GM23338 (cell line): ENCODE results near the gene IGSF22.
A peak's percentile ranks its signal among the peaks of the same experiment; 100 is the strongest.

Experiments
- CREB1 ChIP-seq: fragments of 250-450 bp; sonication (Bioruptor Pico); IDR thresholded peaks from 2 replicates; pipeline ENCODE4 v1.5.0; 2020; ENCODE audit warnings: low read depth, mild to moderate bottlenecking, moderate library complexity
- CTCF ChIP-seq, 2 experiments: fragments of 200-600 bp in 1 of 2; sonication (generic) in 1 of 2; conservative IDR thresholded peaks; 2 replicates each; pipeline versions ENCODE4 v1.5.1 to v1.6.1; 2016 to 2017; ENCODE audit warnings: antibody characterized with exemption in 2 of 2, low read depth in 2 of 2, mild to moderate bottlenecking in 2 of 2, moderate library complexity in 1 of 2
- EZH2 ChIP-seq: fragments of 200-600 bp; sonication (generic); IDR thresholded peaks from one replicate; pipeline ENCODE4 v1.8.0; 2017; ENCODE audit warnings: antibody characterized with exemption, mild to moderate bottlenecking, low read depth; ENCODE audit not compliant: unreplicated experiment
- EZH2phosphoT487 ChIP-seq: fragments of 200-600 bp; sonication (generic); IDR thresholded peaks from one replicate; pipeline ENCODE4 v1.8.1; 2018; ENCODE audit warnings: antibody characterized with exemption; ENCODE audit not compliant: unreplicated experiment
- JUNB ChIP-seq: IDR thresholded peaks from one replicate; pipeline ENCODE4 v1.6.1; 2016; ENCODE audit warnings: antibody characterized with exemption; ENCODE audit not compliant: unreplicated experiment
- POLR2AphosphoS5 ChIP-seq: IDR thresholded peaks from 2 replicates; pipeline ENCODE4 v1.6.1; 2016; ENCODE audit warnings: antibody characterized with exemption, low read depth
- STAT1 ChIP-seq: IDR thresholded peaks from one replicate; pipeline ENCODE4 v1.6.1; 2016; ENCODE audit warnings: antibody characterized with exemption; ENCODE audit not compliant: unreplicated experiment
- TF ChIP-seq, protein P1 (sequence below): IDR thresholded peaks from one replicate; pipeline ENCODE4 v1.6.1; 2018; ENCODE audit warnings: antibody characterized with exemption; ENCODE audit not compliant: unreplicated experiment
- TF ChIP-seq, protein P2 (sequence below): IDR thresholded peaks from 2 replicates; pipeline ENCODE4 v1.6.1; 2016; ENCODE audit warnings: antibody characterized with exemption

DNA sequence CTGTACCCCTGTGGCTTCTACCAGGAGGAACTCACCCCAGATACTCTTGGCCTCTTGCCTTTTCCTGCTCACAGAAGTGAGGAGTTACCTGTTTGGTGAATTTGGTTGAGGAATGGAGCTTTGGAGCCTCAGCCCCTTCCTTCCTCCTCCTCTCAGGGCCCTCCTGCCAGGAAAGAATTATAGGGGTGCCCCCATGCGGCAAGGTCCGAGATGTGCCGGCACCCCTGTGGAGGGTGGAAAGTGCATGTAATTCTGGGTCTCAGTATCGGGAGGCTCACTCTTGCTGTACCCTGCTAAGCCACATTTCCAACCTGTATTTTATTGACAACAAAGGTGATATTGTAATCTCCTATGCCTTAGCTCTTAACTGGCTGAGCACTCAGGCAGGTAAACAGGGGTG, 13.7 kb upstream of the IGSF22 start:
- no peak for TF ChIP-seq JUNB
- peak in 1 of 2 experiments; percentile 26; a peak in 2 of 4 replicates for TF ChIP-seq CTCF (conservative IDR thresholded peaks at IDR 0.05; ENCODE audit: low read depth in 2 of 2)
- no peak for TF ChIP-seq EZH2
- no peak for TF ChIP-seq EZH2phosphoT487
- TF ChIP-seq, protein P1, sequence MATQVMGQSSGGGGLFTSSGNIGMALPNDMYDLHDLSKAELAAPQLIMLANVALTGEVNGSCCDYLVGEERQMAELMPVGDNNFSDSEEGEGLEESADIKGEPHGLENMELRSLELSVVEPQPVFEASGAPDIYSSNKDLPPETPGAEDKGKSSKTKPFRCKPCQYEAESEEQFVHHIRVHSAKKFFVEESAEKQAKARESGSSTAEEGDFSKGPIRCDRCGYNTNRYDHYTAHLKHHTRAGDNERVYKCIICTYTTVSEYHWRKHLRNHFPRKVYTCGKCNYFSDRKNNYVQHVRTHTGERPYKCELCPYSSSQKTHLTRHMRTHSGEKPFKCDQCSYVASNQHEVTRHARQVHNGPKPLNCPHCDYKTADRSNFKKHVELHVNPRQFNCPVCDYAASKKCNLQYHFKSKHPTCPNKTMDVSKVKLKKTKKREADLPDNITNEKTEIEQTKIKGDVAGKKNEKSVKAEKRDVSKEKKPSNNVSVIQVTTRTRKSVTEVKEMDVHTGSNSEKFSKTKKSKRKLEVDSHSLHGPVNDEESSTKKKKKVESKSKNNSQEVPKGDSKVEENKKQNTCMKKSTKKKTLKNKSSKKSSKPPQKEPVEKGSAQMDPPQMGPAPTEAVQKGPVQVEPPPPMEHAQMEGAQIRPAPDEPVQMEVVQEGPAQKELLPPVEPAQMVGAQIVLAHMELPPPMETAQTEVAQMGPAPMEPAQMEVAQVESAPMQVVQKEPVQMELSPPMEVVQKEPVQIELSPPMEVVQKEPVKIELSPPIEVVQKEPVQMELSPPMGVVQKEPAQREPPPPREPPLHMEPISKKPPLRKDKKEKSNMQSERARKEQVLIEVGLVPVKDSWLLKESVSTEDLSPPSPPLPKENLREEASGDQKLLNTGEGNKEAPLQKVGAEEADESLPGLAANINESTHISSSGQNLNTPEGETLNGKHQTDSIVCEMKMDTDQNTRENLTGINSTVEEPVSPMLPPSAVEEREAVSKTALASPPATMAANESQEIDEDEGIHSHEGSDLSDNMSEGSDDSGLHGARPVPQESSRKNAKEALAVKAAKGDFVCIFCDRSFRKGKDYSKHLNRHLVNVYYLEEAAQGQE = no peak
- TF ChIP-seq POLR2AphosphoS5 = no peak
- TF ChIP-seq, protein P2, sequence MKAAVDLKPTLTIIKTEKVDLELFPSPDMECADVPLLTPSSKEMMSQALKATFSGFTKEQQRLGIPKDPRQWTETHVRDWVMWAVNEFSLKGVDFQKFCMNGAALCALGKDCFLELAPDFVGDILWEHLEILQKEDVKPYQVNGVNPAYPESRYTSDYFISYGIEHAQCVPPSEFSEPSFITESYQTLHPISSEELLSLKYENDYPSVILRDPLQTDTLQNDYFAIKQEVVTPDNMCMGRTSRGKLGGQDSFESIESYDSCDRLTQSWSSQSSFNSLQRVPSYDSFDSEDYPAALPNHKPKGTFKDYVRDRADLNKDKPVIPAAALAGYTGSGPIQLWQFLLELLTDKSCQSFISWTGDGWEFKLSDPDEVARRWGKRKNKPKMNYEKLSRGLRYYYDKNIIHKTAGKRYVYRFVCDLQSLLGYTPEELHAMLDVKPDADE = no peak
- no peak for TF ChIP-seq CREB1
- TF ChIP-seq STAT1 = no peak
